ENCODE results near the gene TTLL11.

TTLL11 gene

GRCh38 chr9:121910491-121911040, 182.5 kb downstream of the TTLL11 start:
- DNase-seq = no peak
- H3K4me3 ChIP-seq (ENCODE audit: low read depth, low read length) = no peak overlapping the region
- no peak overlapping the region for H3K27ac ChIP-seq
- no peaks in the 10 kb centered on the region for H3K36me3 ChIP-seq (replicated peaks)
- no peak for TF ChIP-seq CTCF (IDR thresholded peaks at IDR 0.05; ENCODE audit: low read depth, low read length, missing control alignments)
- H3K27me3 ChIP-seq (replicated peaks) = no peaks in the 10 kb centered on the region
- in situ Hi-C loops (cut with HindIII; ENCODE audit: low pct_ligation_motif_present, low sequenced_read_pairs) = no loop called here

GRCh38 chr9:121909111-121909510, 184.0 kb downstream of the TTLL11 start:
- Histone ChIP-seq H3K4me3 (ENCODE audit: low read depth, low read length) (no peak overlapping the region), H3K36me3 (replicated peaks) (no peaks in the 10 kb centered on the region), H3K27me3 (replicated peaks) (no peaks in the 10 kb centered on the region), H3K27ac (no peak overlapping the region)
- TF ChIP-seq CTCF (IDR thresholded peaks at IDR 0.05; ENCODE audit: low read depth, low read length, missing control alignments) = no peak
- in situ Hi-C loops (cut with HindIII; ENCODE audit: low pct_ligation_motif_present, low sequenced_read_pairs) = no loop called here
- no peak for DNase-seq

- DNase-seq = peak; percentile 38
- no peaks in the 10 kb centered on the region for H3K36me3 ChIP-seq (replicated peaks)
Measured at GRCh38 chr9:121906074-121906870, 186.8 kb downstream of the TTLL11 start.

GRCh38 chr9:121902461-121903135, 190.5 kb downstream of the TTLL11 start:
- H3K27ac ChIP-seq = peak overlapping the region; percentile 92
- in situ Hi-C loops (cut with HindIII; ENCODE audit: low pct_ligation_motif_present, low sequenced_read_pairs) = no loop called here
- H3K36me3 ChIP-seq (replicated peaks) = no peaks in the 10 kb centered on the region
- no peak overlapping the region for H3K4me3 ChIP-seq (ENCODE audit: low read depth, low read length)
- peak; percentile 99 for DNase-seq
- no peaks in the 10 kb centered on the region for H3K27me3 ChIP-seq (replicated peaks)
- no peak for TF ChIP-seq CTCF (IDR thresholded peaks at IDR 0.05; ENCODE audit: low read depth, low read length, missing control alignments)

More at GRCh38 chr9:121906074-121906870, 186.8 kb downstream of the TTLL11 start:
- H3K27ac ChIP-seq = peak overlapping the region; percentile 10
- no peak for TF ChIP-seq CTCF (IDR thresholded peaks at IDR 0.05; ENCODE audit: low read depth, low read length, missing control alignments)
- H3K4me3 ChIP-seq (ENCODE audit: low read depth, low read length) = no peak overlapping the region
- H3K27me3 ChIP-seq (replicated peaks) = no peaks in the 10 kb centered on the region
- in situ Hi-C loops (cut with HindIII; ENCODE audit: low pct_ligation_motif_present, low sequenced_read_pairs) = no loop called here

- H3K27ac ChIP-seq = peak overlapping the region; percentile 92
- DNase-seq = no peak
- in situ Hi-C loops (cut with HindIII; ENCODE audit: low pct_ligation_motif_present, low sequenced_read_pairs) = no loop called here
- no peaks in the 10 kb centered on the region for H3K36me3 ChIP-seq (replicated peaks)
- H3K27me3 ChIP-seq (replicated peaks) = no peaks in the 10 kb centered on the region
- no peak overlapping the region for H3K4me3 ChIP-seq (ENCODE audit: low read depth, low read length)
- no peak for TF ChIP-seq CTCF (IDR thresholded peaks at IDR 0.05; ENCODE audit: low read depth, low read length, missing control alignments)
Measured at GRCh38 chr9:121901616-121902015, 191.5 kb downstream of the TTLL11 start.
